GM19193 (cell line): ENCODE results near the gene ZNF695.

Experiments
- POLR2A ChIP-seq: IDR thresholded peaks from 4 replicates; pipeline ENCODE4 v1.6.1; 2011; ENCODE audit not compliant: insufficient read depth, insufficient read length; ENCODE audit errors: extremely low read depth

Gene ZNF695

GRCh38 chr1:247007511-247008405 lies at the start of gene ZNF695:
Gene ZNF695 (minus strand): TSS chr1:247008057. CDS start chr1:247007908, 149 bp downstream.
- peak; percentile 39 for TF ChIP-seq POLR2A

DNA sequence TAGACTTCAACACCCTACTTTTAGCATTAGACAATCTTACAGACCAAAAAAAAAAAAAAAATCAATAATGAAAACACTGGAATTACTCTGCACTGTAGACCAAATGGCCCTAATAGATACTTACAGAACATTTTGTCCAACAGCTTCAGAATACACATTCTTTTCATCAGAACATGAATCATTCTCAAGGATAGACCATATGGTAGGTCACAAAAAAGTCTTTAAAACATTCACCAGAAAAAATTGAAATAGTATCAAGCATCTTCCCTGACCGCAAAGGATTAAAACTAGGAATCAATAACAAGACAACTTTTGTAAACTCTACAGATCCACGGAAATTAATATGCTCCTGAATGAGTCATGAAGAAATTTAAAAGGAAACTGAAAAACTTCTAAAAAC lies 48.2 kb upstream of the ZNF695 start:
- TF ChIP-seq POLR2A, result no peak

- no peak for TF ChIP-seq POLR2A
Measured at GRCh38 chr1:247054992-247055415, 47.1 kb upstream of the ZNF695 start.

DNA sequence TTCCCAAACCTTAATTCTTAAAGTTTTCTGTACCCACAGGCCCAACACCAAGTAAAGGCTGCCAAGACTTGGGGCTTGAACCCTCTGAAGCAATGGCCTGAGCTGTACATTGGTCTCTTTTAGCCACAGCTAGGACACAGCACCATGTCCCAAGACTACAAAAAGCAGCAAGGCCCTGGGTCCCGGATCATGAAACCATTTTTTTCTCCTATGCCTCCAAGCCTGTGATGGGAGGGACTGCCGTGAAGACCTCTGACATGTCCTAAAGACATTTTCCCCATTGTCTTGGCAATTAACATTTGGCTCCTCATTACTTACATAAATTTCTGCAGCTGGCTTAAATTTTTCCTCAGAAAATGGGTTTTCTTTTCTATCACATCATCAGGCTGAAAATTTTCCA lies 39.8 kb upstream of the ZNF695 start:
- TF ChIP-seq POLR2A, result no peak

DNA sequence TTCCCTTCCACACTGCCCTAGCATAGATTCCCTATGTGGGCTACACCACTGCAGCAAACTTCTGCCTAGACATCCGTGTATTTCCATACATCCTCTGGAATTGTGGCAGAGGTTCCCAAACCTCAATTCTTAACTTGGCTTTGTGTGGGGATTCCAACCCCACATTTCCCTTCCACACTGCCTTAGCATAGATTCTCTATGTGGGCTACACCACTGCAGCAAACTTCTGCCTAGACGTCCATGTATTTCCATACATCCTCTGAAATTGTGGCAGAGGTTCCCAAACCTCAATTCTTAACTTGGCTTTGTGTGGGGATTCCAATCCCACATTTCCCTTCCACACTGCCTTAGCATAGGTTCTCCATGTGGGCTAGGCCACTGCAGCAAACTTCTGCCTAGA lies 39.4 kb upstream of the ZNF695 start:
- no peak for TF ChIP-seq POLR2A

DNA sequence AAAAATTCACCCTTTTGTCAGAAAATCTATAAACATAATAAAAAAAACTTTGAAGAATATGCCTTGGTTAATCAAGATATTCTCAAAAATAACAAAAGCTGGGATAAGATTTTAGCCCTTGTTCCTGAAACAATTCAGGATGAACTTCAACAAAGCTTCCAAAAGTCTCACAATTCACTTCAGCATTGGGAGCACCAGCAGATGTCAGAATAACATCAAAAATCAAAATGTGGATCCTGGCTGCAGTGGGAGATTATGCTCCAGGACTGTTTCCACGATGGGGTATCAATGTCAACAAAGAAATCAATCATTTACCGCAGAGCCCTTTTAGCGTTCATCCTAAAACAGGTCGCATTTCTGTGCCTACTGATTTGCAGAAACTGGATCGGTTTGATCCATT lies 35.5 kb upstream of the ZNF695 start:
- TF ChIP-seq POLR2A, result no peak

- TF ChIP-seq POLR2A, result no peak
Measured at GRCh38 chr1:247037511-247038320, 29.9 kb upstream of the ZNF695 start.

DNA sequence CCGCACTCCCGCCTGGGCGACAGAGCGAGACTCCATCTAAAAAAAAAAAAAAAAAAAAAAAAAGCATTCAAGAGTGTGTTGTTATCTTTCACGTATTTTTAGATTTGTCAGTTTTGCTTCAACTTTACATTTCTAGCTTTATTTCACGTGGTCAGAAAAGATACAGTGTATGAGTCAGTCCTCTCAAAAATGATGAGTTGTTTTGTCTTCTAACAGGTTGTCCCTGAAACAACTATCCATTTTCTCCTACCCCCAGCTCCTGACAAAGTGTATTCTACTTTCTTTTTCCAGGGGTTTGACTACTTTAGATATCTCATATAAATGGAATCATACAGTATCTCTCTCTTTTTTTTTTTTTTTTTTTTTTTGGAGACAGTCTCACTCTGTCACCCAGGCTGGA lies 5.5 kb upstream of the ZNF695 start:
- TF ChIP-seq POLR2A, result no peak

- no peak for TF ChIP-seq POLR2A
Measured at GRCh38 chr1:247008406-247008799, 546 bp upstream of the ZNF695 start.

- TF ChIP-seq POLR2A, result no peak
Measured at GRCh38 chr1:246989901-246990300, 18.0 kb downstream of the ZNF695 start.

DNA sequence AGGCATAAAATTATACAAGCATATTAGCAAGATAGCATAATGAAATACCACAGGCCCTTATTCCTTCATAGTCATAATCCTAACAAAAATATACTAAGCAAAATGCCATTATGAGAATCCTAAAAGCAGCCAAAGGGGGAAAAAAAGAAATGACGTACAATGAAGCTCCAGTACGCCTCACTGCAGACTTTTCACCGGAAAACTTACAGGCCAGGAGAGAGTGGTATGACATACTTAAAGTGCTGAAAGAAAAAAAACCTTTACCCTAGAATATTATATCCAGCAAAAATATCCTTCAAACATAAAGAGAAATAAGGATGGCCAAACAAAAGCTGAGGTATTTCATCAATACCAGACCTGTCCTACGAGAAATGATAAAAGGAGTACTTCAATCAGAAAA lies 19.5 kb downstream of the ZNF695 start:
- TF ChIP-seq POLR2A, result no peak

DNA sequence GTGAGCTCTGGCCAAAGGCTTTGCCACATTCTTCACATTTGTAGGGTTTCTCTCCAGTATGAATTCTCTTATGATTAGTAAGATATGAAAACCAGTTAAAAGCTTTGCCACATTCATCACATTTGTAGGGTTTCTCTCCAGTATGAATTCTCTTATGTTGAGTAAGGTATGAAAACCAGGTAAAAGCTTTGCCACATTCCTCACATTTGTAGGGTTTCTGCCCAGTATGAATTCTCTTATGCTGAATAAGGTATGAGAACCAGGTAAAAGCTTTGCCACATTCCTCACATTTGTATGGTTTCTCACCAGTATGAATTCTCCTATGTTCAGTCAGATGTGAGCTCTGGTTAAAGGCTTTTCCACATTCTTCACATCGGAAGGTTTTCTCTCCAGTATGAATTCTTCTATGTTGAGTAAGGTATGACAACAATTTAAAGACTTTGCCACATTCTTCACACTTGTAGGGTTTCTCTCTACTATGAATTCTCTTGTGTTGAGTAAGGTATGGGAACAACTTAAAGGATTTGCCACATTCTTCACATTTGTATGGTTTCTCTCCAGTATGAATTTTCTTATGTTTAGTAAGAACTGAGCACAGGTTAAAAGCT lies 20.7 kb downstream of the ZNF695 start:
- no peak for TF ChIP-seq POLR2A

DNA sequence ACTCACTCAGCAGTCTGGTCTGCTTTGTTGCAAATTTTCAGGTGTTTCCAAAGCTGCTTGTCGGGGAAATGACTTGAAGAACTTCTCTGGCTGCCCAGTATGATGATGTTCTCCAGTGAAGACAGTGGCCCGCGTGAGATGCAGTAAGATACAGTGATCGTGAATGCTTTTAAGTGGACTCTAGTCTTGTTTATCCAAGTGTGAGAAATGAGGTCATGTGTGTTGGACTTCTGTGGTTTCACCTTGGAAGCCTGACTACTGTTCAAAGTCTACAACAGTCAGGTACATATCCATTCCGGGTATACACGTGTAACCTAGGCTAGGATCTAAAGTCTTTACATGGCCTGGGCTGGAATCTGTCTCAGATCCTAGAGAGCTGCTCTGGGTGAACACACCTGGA lies 29.1 kb downstream of the ZNF695 start:
- TF ChIP-seq POLR2A, result no peak

- no peak for TF ChIP-seq POLR2A
Measured at GRCh38 chr1:246978281-246978680, 29.6 kb downstream of the ZNF695 start.

GRCh38 chr1:246971969-246972368 lies 35.9 kb downstream of the ZNF695 start:
- no peak for TF ChIP-seq POLR2A
